GM19395 (cell line): ENCODE measurements around the gene EHD2.
"Not testable (repeated sequence)": the region's sequence is repeated elsewhere in the genome, so short reads cannot be mapped to it uniquely, and the experiment has no call there.

Source experiments
- ATAC-seq: cut with Tn5 transposase; IDR thresholded peaks from one replicate; pipeline ENCODE4 v1.9.1; 2021; ENCODE audit warnings: mild to moderate bottlenecking, moderate library complexity; ENCODE audit not compliant: unreplicated experiment

Gene EHD2

GRCh38 chr19:47765523-47766358 is 52.5 kb downstream of the EHD2 start:
- no peak for ATAC-seq

DNA sequence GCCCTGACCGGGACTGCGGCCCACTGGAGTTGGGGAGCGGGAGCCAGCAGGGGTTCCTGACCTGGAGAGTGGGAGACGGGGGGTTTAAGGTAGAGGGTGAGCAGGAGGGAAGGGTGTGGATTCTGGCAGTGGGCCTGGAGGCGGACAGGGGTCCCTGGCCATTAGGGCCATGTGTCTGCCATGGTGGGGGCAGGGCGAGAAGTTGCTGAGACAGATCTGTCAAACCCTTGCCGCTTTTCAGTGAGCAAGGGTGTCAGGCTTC is 53.1 kb downstream of the EHD2 start:
- no peak for ATAC-seq

- ATAC-seq = no peak
Observed at GRCh38 chr19:47766670-47767069, 53.4 kb downstream of the EHD2 start.

DNA sequence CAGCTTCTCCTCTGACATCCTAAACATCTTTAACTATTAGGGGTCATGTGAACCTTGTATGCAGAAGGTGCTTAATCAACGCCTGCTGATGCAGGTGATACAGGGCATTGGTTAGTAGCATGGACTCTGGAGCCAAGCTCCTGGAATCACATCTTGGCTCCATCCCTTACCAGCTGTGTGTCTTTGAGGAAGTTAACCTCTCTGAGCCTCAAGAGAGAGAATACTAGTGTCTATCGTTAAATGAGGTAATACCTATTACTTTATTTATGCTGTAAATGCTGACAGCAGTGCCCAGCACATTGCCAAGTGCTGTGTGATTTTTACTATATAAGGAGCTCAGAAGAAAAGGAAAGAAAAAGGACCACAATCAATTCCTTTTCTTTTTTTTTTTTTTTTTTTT is 54.1 kb downstream of the EHD2 start:
- no peak for ATAC-seq

GRCh38 chr19:47768604-47769003 is 55.4 kb downstream of the EHD2 start:
- ATAC-seq = no peak

GRCh38 chr19:47769534-47769933 is 56.3 kb downstream of the EHD2 start:
- no peak for ATAC-seq

DNA sequence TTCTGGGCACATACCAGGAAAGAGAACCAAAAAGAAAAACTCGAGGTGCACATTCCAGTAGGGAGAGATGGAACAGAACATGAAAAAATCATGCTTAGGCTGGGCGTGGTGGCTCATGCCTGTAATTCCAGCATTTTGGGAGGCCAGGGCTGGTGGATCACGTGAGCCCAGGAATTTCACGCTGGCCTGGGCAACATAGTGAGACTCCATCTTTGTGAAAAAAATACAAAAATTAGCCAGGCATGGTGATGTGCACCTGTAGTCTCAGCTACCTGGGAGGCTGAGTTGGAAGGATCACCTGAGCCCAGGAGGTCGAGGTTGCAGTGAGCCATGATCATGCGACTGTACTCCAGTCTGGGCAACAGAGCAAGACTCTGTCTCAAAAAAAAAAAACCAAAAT is 58.1 kb downstream of the EHD2 start:
- not testable (repeated sequence) for ATAC-seq

DNA sequence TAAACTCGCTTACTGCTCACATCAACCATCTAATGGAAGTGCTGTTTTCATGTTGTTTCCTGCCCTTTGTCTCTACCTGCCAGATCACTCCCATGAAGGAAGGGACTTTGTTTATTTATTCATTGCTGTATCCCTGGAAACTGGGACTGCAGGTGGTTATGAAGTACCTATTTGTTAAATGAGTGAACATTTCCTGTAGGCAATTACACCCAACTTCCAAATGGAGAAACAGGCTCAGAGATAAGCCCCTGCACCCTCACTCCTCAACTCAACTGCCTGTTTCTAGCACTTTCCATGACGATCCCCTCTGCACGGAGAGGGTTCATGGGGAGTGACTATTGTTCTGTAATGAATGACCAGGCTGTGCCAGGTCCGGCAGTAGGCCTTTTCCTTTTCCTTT is 63.3 kb downstream of the EHD2 start:
- ATAC-seq = no peak

DNA sequence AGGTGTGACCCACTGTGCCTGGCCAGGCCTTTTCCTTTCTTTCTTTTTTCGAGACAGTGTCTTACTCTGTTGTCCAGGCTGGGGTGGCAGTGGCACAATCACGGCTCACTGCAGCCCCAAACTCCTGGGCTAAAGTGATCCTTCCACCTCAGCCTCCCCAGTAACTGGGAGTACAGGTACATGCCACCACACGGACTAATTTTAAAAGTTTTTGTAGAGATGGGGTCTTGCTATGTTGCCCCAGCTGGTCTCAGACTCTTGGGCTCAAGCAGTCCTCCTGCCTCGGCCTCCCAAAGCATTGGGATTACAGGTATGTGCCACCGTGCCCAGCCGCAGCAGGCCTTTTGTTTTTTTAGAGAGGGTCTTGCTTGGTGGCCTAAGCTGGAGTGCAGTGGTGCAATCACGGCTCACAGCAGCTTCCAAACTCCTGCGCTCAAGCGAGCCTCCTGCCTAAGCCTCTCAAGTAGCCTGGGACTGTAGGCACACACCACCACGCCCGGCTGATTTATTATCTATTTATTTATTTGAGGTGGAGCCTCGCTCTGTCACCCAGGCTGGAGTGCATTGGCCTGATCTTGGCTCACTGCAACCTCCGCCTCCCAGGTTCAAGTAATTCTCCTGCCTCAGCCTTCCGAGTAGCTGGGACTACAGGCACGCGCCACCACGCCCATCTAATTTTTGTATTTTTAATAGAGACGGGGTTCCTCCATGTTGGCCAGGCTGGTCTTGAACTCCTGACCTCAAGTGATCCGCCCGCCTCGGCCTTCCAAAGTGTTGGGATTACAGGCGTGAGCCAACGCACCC is 64.2 kb downstream of the EHD2 start:
- not testable (repeated sequence) for ATAC-seq

DNA sequence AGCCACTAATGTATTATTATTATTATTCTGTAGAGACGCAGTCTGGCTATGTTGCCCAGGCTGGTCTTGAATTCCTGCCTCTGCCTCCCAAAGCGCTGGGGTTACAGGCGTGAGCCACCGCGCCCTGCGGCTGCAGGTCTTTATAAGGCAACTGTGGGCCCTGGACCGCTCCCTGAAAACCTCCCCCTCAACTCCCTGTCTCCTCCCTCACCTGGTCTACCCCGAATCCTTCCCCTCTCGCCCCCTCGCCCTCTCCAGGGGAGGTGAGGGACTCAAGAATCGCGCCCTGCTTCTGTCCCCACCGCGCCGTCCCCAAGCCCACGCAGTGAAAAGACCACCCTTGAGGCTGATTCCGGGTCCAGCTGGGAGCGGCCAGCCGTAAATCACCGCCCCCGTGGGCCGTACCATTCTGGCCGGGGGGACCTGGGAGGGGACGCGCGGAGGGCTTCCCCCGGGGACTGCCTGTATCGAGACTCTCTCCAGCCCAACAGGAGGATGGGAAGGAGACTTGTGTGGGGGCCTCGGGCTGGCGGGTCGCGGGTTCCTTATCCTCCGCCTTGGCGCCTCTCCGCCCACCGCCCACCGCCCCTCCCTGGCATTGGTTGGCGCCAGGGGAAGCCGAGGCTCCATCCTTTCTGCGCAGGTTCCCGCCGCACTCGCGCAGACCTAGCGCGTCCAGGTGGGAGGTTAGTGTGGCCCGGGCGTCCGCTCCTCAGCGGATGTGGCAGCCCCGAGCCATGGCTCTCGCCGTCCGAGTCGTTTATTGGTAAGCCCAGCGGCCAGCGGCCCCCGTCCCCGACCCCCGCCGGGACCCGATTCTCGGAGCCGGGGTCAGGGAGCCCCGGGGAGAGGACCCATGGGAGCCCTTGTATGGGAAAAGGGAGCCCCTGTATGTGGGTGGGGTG is 65.1 kb downstream of the EHD2 start, which contains the start of gene SELENOW:
Gene SELENOW, plus strand, starts transcription at position 655 of the 905 bp plus-strand sequence. Its CDS starts 83 bp downstream, at position 738.
- ATAC-seq = peak; percentile 73

- no peak for ATAC-seq
Observed at GRCh38 chr19:47778954-47779351, 65.7 kb downstream of the EHD2 start.

GRCh38 chr19:47779524-47780214 is 66.4 kb downstream of the EHD2 start:
- no peak for ATAC-seq

DNA sequence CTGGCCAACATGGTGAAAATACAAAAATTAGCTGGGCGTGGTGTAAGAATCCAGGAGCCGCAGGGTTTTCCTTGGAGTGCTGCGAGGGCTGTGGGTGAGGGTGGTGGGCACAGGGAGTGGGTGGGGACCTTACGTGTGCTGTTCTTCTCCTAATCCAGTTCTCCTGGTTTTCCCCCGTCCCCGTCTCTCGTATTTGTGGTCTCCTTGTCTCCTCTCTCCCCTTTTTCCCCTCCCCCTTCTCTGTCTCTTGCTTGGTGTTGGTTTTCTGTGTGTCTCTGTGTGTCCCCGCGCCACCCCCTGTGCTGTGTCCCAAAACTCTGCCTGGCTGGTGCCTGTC is 67.0 kb downstream of the EHD2 start:
- ATAC-seq = no peak

DNA sequence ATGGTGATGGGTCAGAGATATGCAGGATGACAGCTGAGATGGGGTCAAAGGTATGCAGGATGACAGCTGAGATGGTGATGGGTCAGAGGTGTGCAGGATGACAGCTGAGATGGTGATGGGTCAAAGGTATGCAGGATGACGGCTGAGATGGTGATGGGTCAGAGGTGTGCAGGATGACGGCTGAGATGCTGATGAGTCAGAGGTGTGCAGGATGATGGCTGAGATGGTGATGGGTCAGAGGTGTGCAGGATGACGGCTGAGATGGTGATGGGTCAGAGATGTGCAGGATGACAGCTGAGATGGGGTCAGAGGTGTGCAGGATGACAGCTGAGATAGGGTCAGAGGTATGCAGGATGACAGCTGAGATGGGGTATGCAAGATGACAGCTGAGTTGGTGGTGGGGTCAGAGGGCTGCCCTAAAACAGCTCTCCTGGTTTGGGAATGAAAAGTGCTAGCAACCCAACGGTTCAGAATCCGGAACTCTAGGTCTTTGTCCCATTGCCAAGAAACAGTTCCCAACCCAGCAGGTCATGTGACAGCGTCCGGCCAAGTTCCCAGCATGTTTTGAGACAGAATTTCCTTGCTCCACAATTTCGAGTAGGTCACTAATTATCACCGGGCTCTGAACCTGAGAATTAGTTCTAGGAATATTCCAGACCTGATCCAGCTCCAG is 68.5 kb downstream of the EHD2 start:
- ATAC-seq = no peak

DNA sequence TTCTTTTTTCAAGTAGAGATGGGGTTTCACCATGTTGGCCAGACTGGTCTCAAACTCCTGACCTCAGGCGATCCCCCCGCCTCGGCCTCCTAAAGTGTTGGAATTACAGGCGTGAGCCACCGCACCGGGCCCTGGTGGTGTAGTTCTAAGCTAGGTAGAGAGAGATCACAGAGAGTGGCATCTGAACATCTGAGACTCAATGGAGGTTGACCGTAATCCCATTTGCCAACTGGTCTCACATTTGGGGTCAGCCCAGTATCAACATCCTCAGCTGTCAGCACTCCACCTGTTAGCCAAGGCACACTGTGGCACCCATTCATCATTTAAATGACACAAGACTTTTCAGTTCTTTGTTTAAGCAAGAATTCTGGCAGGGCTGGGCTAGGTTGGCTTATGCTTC is 73.3 kb downstream of the EHD2 start:
- ATAC-seq = no peak

DNA sequence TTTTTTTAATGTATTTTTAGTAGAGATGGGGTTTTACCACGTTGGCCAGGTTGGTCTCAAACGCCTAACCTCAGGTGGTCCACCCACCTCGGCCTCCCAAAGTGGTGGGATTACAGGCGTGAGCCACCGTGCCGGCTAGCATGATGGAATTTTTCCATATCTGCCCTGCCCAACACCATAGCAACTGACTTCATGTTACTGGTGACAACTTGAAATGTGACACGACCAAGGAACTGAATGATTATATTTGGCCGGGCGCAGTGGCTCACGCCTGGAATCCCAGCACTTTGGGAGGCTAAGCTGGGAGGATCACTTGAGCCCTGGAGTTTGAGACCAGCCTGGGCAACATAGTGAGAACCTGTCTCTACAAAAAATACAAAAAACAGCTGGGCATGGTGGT is 74.1 kb downstream of the EHD2 start:
- not testable (repeated sequence) for ATAC-seq

DNA sequence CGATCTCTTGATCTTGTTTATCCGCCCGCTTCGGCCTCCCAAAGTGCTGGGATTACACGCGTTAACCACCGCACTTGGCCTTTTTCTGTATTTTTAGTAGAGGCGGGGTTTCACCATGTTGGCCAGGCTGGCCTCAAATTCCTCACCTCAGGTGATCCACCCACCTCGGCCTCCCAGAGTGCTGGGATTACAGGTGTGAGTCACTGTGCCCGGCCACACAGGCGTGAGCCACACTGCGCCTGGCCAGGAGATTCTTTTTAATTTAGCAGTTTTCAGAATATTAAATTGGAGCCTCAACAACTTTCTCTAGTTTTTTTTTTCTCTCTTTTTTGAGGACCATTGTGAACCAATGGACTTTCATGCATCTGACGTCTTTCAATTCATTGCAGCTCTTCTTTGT is 76.6 kb downstream of the EHD2 start:
- ATAC-seq = not testable (repeated sequence)

DNA sequence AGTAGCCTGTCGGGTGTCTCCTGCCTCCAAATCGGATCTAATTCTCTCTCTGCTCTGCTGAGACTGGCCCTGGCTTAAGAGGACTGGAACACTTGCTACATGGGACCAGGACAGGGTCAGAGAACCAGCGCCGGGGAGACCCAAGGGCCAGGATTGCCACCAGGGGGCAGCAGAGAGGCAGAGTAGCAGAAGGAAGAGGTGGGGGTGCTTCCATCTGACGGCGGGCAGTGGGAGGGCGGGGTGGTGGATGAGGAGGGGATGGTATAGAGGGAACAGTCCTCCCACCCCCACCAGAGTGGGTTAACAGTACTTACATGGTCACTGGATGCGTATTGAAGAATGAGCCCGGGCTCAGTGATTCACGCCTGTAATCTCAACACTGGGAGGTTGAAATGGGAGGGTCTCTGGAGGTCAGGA is 77.2 kb downstream of the EHD2 start:
- no peak for ATAC-seq

DNA sequence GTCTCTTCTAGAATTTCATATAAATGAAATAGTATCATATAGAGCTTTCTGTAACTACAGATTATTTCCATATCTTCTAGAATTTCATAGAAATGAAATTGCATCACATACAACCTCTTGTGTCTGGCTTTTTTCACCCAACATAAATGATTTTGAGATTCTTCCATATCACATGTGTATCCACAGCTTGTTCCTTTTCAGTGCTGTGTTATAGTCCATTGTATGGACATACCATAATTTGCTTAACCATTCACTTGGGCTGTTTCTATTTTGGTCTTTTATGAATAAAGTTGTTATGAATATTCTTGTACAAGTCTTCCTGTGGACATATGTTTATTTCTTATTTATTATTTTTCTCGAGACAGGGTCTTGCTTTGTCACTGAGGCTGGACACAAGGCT is 79.4 kb downstream of the EHD2 start:
- no peak for ATAC-seq
